Measurements from ENCODE around the gene ACOX1.
A peak's percentile ranks its signal among the peaks of the same experiment; 100 is the strongest.

Gene ACOX1

DNA sequence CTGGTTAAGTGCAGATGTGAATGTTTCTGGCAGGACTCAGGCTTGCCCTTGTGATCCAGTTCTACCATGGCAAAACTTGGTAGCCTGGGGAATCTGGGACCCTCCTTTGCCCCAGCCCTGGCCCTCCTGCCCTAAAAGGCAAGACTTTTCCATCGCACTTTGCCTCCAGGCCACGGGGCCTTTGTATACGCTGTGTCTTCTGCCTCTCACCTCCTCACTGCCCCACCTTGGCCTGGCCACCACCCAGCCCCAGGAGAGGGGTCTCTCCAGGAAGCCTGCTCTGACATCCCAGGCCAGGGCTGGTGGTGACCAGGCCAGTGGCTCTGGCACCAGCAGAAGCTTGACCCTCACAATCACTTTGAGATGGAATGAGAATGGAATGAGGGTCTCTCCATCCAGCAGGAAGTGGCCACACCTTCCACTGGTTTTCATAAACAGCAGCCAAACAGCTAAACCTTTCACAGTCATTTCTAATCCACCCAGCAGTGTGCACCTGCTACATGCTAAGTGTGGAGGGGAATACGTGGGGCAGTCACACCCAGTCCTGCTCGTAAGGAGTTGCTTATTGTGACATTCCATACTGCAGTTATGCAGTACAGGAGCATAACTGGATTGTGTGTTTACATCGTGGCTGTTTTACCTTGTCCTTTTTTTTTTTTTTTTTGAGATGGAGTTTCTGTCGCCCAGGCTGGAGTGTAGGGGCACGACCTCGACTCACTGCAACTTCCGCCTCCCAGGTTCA, 72.7 kb downstream of the ACOX1 start:
- no peak overlapping the region for H3K9ac ChIP-seq (ENCODE audit: low read depth, low read length)
- H3K36me3 ChIP-seq (ENCODE audit: insufficient read depth, low read length), result peaks cover 6% of the 10 kb centered on the region; the same call in 1 of the 2 replicates
- no peaks in the 10 kb centered on the region; the same call in 1 of the 2 replicates for H3K4me1 ChIP-seq (ENCODE audit: insufficient read depth, low read length)
- H3K9me3 ChIP-seq (ENCODE audit: control insufficient read depth, insufficient read depth, low read length), result no peaks in the 10 kb centered on the region

DNA sequence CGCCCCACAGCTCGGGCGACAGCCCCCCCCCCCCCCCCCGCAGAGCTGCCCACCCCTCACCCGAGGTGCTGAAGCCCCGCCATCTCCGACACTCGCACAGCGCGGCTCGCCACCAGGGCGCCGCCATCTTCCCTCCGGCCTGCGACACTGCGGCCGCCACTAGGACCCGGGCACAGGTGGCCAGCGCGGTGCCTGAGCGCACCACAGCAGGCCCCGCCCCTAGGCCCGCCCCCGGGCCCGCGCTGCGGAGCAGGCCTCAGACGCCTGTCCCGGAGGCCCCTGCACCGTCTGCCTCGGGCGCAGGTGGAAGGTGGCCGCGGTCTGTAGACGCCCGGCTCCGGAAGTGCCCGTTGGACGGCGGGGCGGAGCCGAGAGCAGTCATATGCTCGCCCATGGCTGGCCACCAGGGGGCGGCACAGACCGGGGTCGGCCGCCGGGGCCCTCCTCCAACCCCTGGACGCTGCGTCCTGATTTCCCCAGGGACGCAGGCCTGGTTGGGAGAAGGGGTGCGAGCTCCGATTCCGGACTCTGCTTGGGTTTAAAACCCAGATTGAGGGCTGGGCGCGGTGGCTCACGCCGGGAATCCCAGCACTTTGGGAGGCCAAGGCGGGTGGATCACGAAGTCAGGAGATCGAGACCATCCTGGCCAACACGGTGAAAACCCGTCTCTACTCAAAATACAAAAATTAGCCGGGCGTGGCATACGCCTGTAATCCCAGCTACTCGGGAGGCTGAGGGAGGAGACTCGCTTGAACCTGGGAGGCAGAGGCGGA, 74.0 kb downstream of the ACOX1 start, which contains the start of gene MRPL38:
TSS of gene MRPL38 (minus strand) at position 136 of the 773 bp plus-strand sequence. CDS start at position 127, 9 bp downstream.
- H3K9ac ChIP-seq (ENCODE audit: low read depth, low read length), result peak within 1 kb of the TSS; percentile 78
- H3K9me3 ChIP-seq (ENCODE audit: control insufficient read depth, insufficient read depth, low read length), result no peaks in the 10 kb centered on the region
- H3K4me1 ChIP-seq (ENCODE audit: insufficient read depth, low read length), result no peaks in the 10 kb centered on the region; the same call in 1 of the 2 replicates
- peaks cover 13% of the 10 kb centered on the region; the same call in 1 of the 2 replicates for H3K36me3 ChIP-seq (ENCODE audit: insufficient read depth, low read length)

DNA sequence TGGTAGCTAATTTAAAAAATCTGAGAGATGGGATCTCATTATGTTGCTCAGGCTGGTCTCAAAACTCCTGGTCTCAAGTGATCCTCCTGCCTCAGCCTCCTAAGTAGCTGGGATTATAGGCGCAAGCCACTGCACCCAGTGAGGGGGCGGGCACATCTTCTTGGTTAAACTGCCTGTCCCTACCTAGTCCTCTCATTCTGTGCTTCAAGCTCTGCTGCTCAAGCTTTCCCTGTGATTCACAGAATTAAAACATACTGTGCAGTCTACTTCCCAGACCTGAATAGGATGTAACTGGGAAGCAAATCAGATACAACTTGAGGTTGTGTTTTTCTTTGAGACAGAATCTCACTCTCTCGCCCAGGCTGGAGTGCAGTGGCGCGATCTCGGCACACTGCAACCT, 76.6 kb downstream of the ACOX1 start:
- no peaks in the 10 kb centered on the region for H3K9me3 ChIP-seq (ENCODE audit: control insufficient read depth, insufficient read depth, low read length)

DNA sequence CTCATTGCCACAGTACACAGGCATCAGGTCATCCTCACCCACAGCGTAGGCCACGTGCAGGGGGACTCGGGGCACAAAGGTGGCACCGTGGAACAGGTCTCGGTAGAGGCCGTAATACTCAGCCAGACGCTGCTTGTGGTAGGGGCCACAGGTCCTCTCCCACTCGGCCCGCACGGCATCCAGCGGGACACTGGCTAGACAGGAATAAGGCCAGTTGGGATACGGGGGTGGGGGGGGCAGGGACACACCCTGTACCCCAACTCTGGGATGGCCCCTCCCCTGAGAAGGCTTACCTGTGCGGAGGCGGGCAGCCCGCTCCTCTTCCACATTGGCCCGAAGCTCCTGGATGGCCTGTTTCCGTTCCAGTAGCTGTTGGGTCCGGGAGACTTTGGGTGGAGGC, 77.2 kb downstream of the ACOX1 start:
- Histone ChIP-seq H3K4me1 (ENCODE audit: insufficient read depth, low read length) (no peaks in the 10 kb centered on the region; the same call in 1 of the 2 replicates), H3K9me3 (ENCODE audit: control insufficient read depth, insufficient read depth, low read length) (no peaks in the 10 kb centered on the region), H3K36me3 (ENCODE audit: insufficient read depth, low read length) (peaks cover 14% of the 10 kb centered on the region; the same call in 1 of the 2 replicates), H3K9ac (ENCODE audit: low read depth, low read length) (no peak overlapping the region)

More for the DNA sequence above, 76.6 kb downstream of the ACOX1 start:
- H3K9ac ChIP-seq (ENCODE audit: low read depth, low read length), result no peak overlapping the region
- H3K36me3 ChIP-seq (ENCODE audit: insufficient read depth, low read length), result peaks cover 14% of the 10 kb centered on the region; the same call in 1 of the 2 replicates
- H3K4me1 ChIP-seq (ENCODE audit: insufficient read depth, low read length), result no peaks in the 10 kb centered on the region; the same call in 1 of the 2 replicates

GRCh38 chr17:75900691-75901533, 78.1 kb downstream of the ACOX1 start:
- H3K4me1 ChIP-seq (ENCODE audit: insufficient read depth, low read length), result no peaks in the 10 kb centered on the region; the same call in 1 of the 2 replicates
- no peak overlapping the region for H3K9ac ChIP-seq (ENCODE audit: low read depth, low read length)
- H3K36me3 ChIP-seq (ENCODE audit: insufficient read depth, low read length), result peaks cover 14% of the 10 kb centered on the region; the same call in 1 of the 2 replicates
- no peaks in the 10 kb centered on the region for H3K9me3 ChIP-seq (ENCODE audit: control insufficient read depth, insufficient read depth, low read length)

DNA sequence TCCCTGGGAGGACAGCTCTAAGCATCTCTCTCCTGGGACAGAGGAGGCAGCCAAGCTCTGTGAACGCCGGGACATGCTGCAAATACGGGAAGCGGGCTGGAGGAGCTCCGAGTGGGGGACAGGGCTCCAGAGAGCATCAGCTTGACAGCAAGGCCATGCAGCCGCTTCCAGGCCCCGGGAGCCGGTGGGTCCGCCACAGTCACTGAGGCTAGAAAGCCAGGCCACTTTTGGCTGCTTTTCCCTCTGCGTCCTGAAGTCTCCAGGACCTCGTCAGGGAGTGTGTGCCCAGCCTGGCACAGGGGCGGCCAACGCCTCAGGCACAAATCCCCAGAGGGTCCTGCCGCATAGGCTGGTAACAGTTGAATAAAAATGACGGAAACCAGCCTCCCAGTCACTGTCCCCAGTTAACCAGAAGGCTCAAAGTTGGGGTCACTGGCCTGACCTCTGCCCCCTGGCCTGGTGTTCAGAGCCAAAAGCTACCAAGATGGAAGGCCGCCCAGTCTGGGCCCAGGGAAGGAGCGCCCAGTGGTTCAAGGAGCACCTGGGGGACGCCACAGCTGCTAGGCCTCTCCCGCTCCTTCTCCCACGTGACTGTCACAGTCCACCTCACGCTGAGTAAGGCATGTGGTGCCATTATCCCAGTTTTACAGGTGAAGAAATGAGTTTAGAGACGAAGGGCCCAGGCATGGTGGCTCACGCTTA, 79.0 kb downstream of the ACOX1 start:
- peaks cover 14% of the 10 kb centered on the region; the same call in 1 of the 2 replicates for H3K36me3 ChIP-seq (ENCODE audit: insufficient read depth, low read length)
- H3K9me3 ChIP-seq (ENCODE audit: control insufficient read depth, insufficient read depth, low read length), result no peaks in the 10 kb centered on the region
- peaks cover 7% of the 10 kb centered on the region; the same call in 1 of the 2 replicates for H3K4me1 ChIP-seq (ENCODE audit: insufficient read depth, low read length)
- H3K9ac ChIP-seq (ENCODE audit: low read depth, low read length), result no peak overlapping the region

DNA sequence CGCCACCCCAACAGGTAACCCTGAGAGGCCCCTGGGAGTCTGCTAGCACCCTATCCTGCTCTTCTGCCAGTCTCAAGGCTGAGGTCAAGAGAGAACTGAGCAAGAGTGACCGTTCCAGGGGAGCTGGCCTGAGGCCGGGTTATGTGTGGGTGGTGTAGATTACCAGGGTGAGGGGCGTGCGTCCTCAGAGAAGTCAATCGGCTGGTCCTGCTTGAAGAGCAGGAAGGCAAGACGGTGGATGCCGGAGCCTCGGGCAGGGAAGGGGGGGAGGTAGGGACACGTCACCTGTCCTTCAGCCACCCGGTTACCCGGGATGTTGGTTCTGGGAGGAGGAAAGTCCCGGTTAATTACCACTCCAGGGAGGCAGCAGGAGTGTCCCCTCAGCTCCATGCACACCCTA, 79.6 kb downstream of the ACOX1 start:
- H3K36me3 ChIP-seq (ENCODE audit: insufficient read depth, low read length), result peaks cover 14% of the 10 kb centered on the region; the same call in 1 of the 2 replicates
- H3K4me1 ChIP-seq (ENCODE audit: insufficient read depth, low read length), result peaks cover 13% of the 10 kb centered on the region; the same call in 1 of the 2 replicates
- H3K9me3 ChIP-seq (ENCODE audit: control insufficient read depth, insufficient read depth, low read length), result no peaks in the 10 kb centered on the region
- no peak overlapping the region for H3K9ac ChIP-seq (ENCODE audit: low read depth, low read length)

DNA sequence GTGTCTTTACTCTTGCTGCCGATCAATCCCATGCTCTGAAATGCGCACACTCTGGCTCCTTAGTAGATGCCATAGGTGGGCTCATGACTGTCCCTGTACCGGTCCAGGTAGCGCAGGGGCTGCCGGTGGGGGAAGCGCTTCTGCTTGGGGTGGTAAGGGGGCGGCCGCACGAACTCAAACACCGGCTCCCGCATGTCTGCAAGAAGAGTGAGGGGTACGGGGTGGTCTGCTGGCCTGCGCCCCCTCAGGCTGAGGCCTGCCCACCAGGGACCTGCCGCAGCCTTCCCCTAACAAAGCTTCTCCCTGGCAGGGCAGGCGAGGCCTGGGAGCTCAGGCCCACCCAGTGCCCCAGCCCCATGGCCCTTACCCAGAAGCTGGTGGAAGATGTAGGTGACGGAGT, 80.2 kb downstream of the ACOX1 start:
- no peak overlapping the region for H3K9ac ChIP-seq (ENCODE audit: low read depth, low read length)
- H3K4me1 ChIP-seq (ENCODE audit: insufficient read depth, low read length), result peaks cover 18% of the 10 kb centered on the region; the same call in 1 of the 2 replicates
- peaks cover 14% of the 10 kb centered on the region; the same call in 1 of the 2 replicates for H3K36me3 ChIP-seq (ENCODE audit: insufficient read depth, low read length)
- no peaks in the 10 kb centered on the region for H3K9me3 ChIP-seq (ENCODE audit: control insufficient read depth, insufficient read depth, low read length)

- Histone ChIP-seq H3K9me3 (ENCODE audit: control insufficient read depth, insufficient read depth, low read length) (no peaks in the 10 kb centered on the region), H3K4me1 (ENCODE audit: insufficient read depth, low read length) (peaks cover 20% of the 10 kb centered on the region; the same call in 1 of the 2 replicates), H3K9ac (ENCODE audit: low read depth, low read length) (no peak overlapping the region), H3K36me3 (ENCODE audit: insufficient read depth, low read length) (peaks cover 14% of the 10 kb centered on the region; the same call in 1 of the 2 replicates)
Observed at GRCh38 chr17:75898065-75898464, 80.9 kb downstream of the ACOX1 start.

- peak overlapping the region; percentile 77 for H3K9ac ChIP-seq (ENCODE audit: low read depth, low read length)
- peaks cover 20% of the 10 kb centered on the region; the same call in 1 of the 2 replicates for H3K4me1 ChIP-seq (ENCODE audit: insufficient read depth, low read length)
- H3K36me3 ChIP-seq (ENCODE audit: insufficient read depth, low read length), result peaks cover 13% of the 10 kb centered on the region; the same call in 1 of the 2 replicates
- no peaks in the 10 kb centered on the region for H3K9me3 ChIP-seq (ENCODE audit: control insufficient read depth, insufficient read depth, low read length)
Observed at GRCh38 chr17:75897160-75898019, 81.6 kb downstream of the ACOX1 start.

DNA sequence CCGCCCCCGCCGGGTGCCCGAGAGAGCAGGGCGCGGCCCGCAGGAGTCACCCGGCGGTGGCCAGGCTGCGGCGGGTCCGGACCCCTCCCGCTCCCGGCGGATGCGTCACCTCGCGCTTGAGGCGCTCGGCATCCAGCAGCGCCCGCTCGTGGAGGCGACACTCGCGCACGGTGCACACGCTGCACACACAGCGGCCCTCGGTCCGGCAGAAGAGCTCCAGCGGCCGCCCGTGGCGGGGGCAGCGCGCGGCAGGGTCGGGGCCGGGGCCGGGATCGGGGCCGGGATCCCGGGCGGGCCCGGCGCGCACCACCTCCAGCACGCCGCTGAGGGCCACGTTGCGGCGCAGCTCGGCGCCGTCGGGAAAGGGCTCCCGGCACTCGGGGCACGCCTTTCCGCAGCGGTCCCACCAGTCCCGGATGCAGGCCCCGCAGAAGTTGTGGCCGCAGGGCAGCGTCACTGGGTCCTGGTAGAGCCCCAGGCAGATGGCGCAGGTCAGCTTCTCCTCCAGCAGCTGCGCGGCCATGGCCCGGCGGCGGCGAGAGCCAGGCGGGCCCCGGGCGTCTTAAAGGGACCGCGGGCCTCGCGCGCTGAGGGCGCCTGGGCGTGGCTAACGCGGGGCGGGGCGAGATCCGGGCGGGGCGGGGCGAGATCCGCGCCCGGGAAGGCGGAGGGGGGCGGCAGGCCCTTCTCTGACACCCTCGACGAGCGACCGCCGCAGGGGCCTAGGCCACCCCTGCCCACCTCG, 82.4 kb downstream of the ACOX1 start, which contains the start of gene TRIM65:
TSS of gene TRIM65 (minus strand) at position 537 of the 745 bp plus-strand sequence. CDS start at position 523, 14 bp downstream.
- Histone ChIP-seq H3K4me1 (ENCODE audit: insufficient read depth, low read length) (peaks cover 20% of the 10 kb centered on the region; the same call in 1 of the 2 replicates), H3K36me3 (ENCODE audit: insufficient read depth, low read length) (peaks cover 10% of the 10 kb centered on the region; the same call in 1 of the 2 replicates), H3K9me3 (ENCODE audit: control insufficient read depth, insufficient read depth, low read length) (no peaks in the 10 kb centered on the region), H3K9ac (ENCODE audit: low read depth, low read length) (peak within 1 kb of the TSS; percentile 77)
